Measurements from ENCODE around the gene NEU4.

GRCh38 chr2:241762933-241763369, 46.0 kb upstream of the NEU4 start:
- TF ChIP-seq CTCF (conservative IDR thresholded peaks at IDR 0.05; ENCODE audit: low read length) (no peak), EZH2phosphoT487 (IDR thresholded peaks at IDR 0.05; ENCODE audit: borderline replicate concordance, low read depth, low read length) (no peak)

Data from OCI-LY7 (cell line).